NOMO-1 (cell line): ENCODE results near the gene RAP1B.

Source experiments
- DNase-seq, 2 experiments: peaks; one replicate each; lab custom pipeline; 2025; ENCODE audit not compliant: unreplicated experiment in 2 of 2; lab: John Stamatoyannopoulos, UW

The RAP1B gene

GRCh38 chr12:68611094-68611805, 551 bp downstream of the RAP1B start:
- peak; percentile 67 to 80 for DNase-seq

GRCh38 chr12:68611806-68612160, 1.1 kb downstream of the RAP1B start:
- DNase-seq: no peak

- DNase-seq: no peak
Observed at GRCh38 chr12:68612202-68612601, 1.5 kb downstream of the RAP1B start.

GRCh38 chr12:68612697-68613096, 2.0 kb downstream of the RAP1B start:
- no peak for DNase-seq

- no peak for DNase-seq
Observed at GRCh38 chr12:68613209-68613904, 2.7 kb downstream of the RAP1B start.

- DNase-seq: no peak
Observed at GRCh38 chr12:68614105-68614679, 3.5 kb downstream of the RAP1B start.

- no peak for DNase-seq
Observed at GRCh38 chr12:68614769-68615168, 4.1 kb downstream of the RAP1B start.

- DNase-seq: no peak
Observed at GRCh38 chr12:68617160-68617926, 6.6 kb downstream of the RAP1B start.

GRCh38 chr12:68619541-68619940, 8.8 kb downstream of the RAP1B start:
- DNase-seq: no peak

GRCh38 chr12:68620519-68621471, 10.1 kb downstream of the RAP1B start:
- DNase-seq: no peak

GRCh38 chr12:68621472-68622081, 10.9 kb downstream of the RAP1B start:
- DNase-seq: no peak

- DNase-seq: no peak
Observed at GRCh38 chr12:68622250-68622649, 11.6 kb downstream of the RAP1B start.

GRCh38 chr12:68623059-68623458, 12.4 kb downstream of the RAP1B start:
- DNase-seq: peak in 1 of 2 experiments; percentile 14

GRCh38 chr12:68623984-68624383, 13.3 kb downstream of the RAP1B start:
- DNase-seq: no peak

- DNase-seq: no peak
Observed at GRCh38 chr12:68624933-68625332, 14.2 kb downstream of the RAP1B start.

GRCh38 chr12:68627673-68628319, 17.1 kb downstream of the RAP1B start:
- DNase-seq: no peak

GRCh38 chr12:68628698-68629097, 18.0 kb downstream of the RAP1B start:
- DNase-seq: no peak

- DNase-seq: no peak
Observed at GRCh38 chr12:68630050-68630449, 19.4 kb downstream of the RAP1B start.

- no peak for DNase-seq
Observed at GRCh38 chr12:68630598-68630997, 19.9 kb downstream of the RAP1B start.
